CD4-positive, alpha-beta T cell (primary cell): ENCODE data around the gene CDC14B. TPM values are rescaled to one million over a fixed set of nuclear protein-coding genes. Genes with fewer than 3 reads are reported as not detected.

Experiments used
- ATAC-seq: fragments of 200-7000 bp; cut with Tn5 transposase; one replicate; pipeline ENCODE4 v1.10.0; 2022; ENCODE audit warnings: mild to moderate bottlenecking; ENCODE audit not compliant: poor library complexity
- CTCF ChIA-PET: fragments of 350-600 bp; sonication (Branson Sonifier 250); formaldehyde crosslinking; loops from one replicate; lab custom pipeline; 2021; ENCODE audit warnings: antibody characterized with exemption, inconsistent platforms; lab: Charles Lee
- POLR2A ChIA-PET: fragments of 350-600 bp; sonication (Branson Sonifier 250); formaldehyde crosslinking; loops from one replicate; lab custom pipeline; 2021; ENCODE audit warnings: antibody characterized with exemption, inconsistent platforms; lab: Charles Lee
- DNase-seq, 14 experiments: peaks; one replicate each; pipeline ENCODE4 v3.0.0-alpha.2; 2013 to 2020; ENCODE audit warnings: mixed read lengths in 2 of 14
- H3K27ac ChIP-seq, 2 donors: one replicate each; pipeline versions ENCODE4 v1.5.1 to v1.7.0; 2013; ENCODE audit warnings: low read length in 2 of 2, low read depth in 1 of 2, mild to moderate bottlenecking in 1 of 2
- H3K27me3 ChIP-seq, 2 experiments: 1 replicate in 1 of 2; 2 replicates in 1 of 2; pipeline versions ENCODE4 v1.6.1 to v1.7.0; 2013; ENCODE audit warnings: low read length in 2 of 2, control low read depth in 1 of 2, mild to moderate bottlenecking in 1 of 2, moderate library complexity in 1 of 2; ENCODE audit not compliant: insufficient read depth in 2 of 2, control insufficient read depth in 1 of 2
- H3K36me3 ChIP-seq: one replicate; pipeline ENCODE4 v1.6.1; 2013; ENCODE audit warnings: low read length, control low read depth; ENCODE audit not compliant: insufficient read depth
- H3K4me1 ChIP-seq: one replicate; pipeline ENCODE4 v1.6.1; 2013; ENCODE audit warnings: low read length, control low read depth; ENCODE audit not compliant: insufficient read depth
- H3K4me3 ChIP-seq: one replicate; pipeline ENCODE4 v1.5.1; 2013; ENCODE audit warnings: mild to moderate bottlenecking, low read length, moderate library complexity
- H3K9me3 ChIP-seq, 2 experiments: 1 replicate in 1 of 2; 2 replicates in 1 of 2; pipeline versions ENCODE4 v1.6.1 to v1.7.0; 2013; ENCODE audit warnings: low read length in 2 of 2, mild to moderate bottlenecking in 2 of 2, control low read depth in 1 of 2, moderate library complexity in 1 of 2; ENCODE audit not compliant: control insufficient read depth in 1 of 2, insufficient read depth in 1 of 2
- H3K27ac Mint-ChIP-seq: one replicate; pipeline ENCODE4 v1.8.0; 2020; ENCODE audit warnings: mixed read lengths
- H3K27me3 Mint-ChIP-seq: one replicate; pipeline ENCODE4 v1.8.0; 2021; ENCODE audit warnings: mixed read lengths
- H3K36me3 Mint-ChIP-seq: one replicate; pipeline ENCODE4 v1.8.0; 2021; ENCODE audit warnings: low read depth, mixed read lengths
- H3K4me1 Mint-ChIP-seq: one replicate; pipeline ENCODE4 v1.8.0; 2021; ENCODE audit warnings: low read depth, mixed read lengths
- H3K4me3 Mint-ChIP-seq: one replicate; pipeline ENCODE4 v1.8.0; 2020; ENCODE audit warnings: mild to moderate bottlenecking, mixed read lengths
- H3K9me3 Mint-ChIP-seq: one replicate; pipeline ENCODE4 v1.8.0; 2020; ENCODE audit warnings: mixed read lengths
- CTCF ChIP-seq: fragments of 200-600 bp; IDR thresholded peaks from one replicate; pipeline ENCODE4 v1.8.0; 2022; ENCODE audit warnings: antibody characterized with exemption, mild to moderate bottlenecking
- intact Hi-C, 2 experiments: fragments of 100-400 bp; cut with DNase I in 1 of 2; cut with micrococcal nuclease in 1 of 2; formaldehyde crosslinking; loops; one replicate each; pipeline versions ENCODE4 v1.15.1 to v1.9.0; 2023 to 2025; cut with DNase I, micrococcal nuclease
- total RNA-seq, 174 experiments: library from RNA in 2 of 174; stranded (reverse) in 2 of 174; gene quantifications; one replicate each; pipeline ENCODE4 v1.2.3 and lab custom pipeline; 2021 to 2026

Gene CDC14B
- total RNA-seq, 2 experiments from 2014 or later: 3.5 TPM

GRCh38 chr9:96604004-96604319 is 15.7 kb downstream of the CDC14B start:
- Histone ChIP-seq H3K27me3 (no peaks in the 10 kb centered on the region), H3K4me3 (no peak overlapping the region), H3K4me1 (no peaks in the 10 kb centered on the region), H3K36me3 (no peaks in the 10 kb centered on the region), H3K9me3 (no peaks in the 10 kb centered on the region), H3K27ac (no peak overlapping the region)
- no peak for DNase-seq
- intact Hi-C loops: no loop called here
- Mint-ChIP-seq H3K4me1 (no peaks in the 10 kb centered on the region), H3K36me3 (no peaks in the 10 kb centered on the region), H3K27me3 (peaks cover 14% of the 10 kb centered on the region), H3K4me3 (no peak overlapping the region), H3K9me3 (no peaks in the 10 kb centered on the region), H3K27ac (no peak overlapping the region)
- ChIA-PET POLR2A (no interaction called here), CTCF (no interaction called here)
- TF ChIP-seq CTCF: no peak
- no peak for ATAC-seq

- no peaks in the 10 kb centered on the region for H3K36me3 Mint-ChIP-seq
- no peaks in the 10 kb centered on the region for H3K4me1 ChIP-seq
- ATAC-seq (no peak), DNase-seq (no peak)
- TF ChIP-seq CTCF: no peak
- H3K27ac Mint-ChIP-seq: no peak overlapping the region
- no peaks in the 10 kb centered on the region for H3K9me3 ChIP-seq
- H3K4me3 ChIP-seq: no peak overlapping the region
- POLR2A ChIA-PET: no interaction called here
- H3K27me3 Mint-ChIP-seq: peaks cover 9% of the 10 kb centered on the region
- no peaks in the 10 kb centered on the region for H3K36me3 ChIP-seq
- intact Hi-C loops: no loop called here
- H3K9me3 Mint-ChIP-seq: no peaks in the 10 kb centered on the region
- no peaks in the 10 kb centered on the region for H3K27me3 ChIP-seq
- no peak overlapping the region for H3K4me3 Mint-ChIP-seq
- CTCF ChIA-PET: no interaction called here
- H3K4me1 Mint-ChIP-seq: no peaks in the 10 kb centered on the region
- H3K27ac ChIP-seq: no peak overlapping the region
Observed at GRCh38 chr9:96603305-96604003, 16.2 kb downstream of the CDC14B start.

- no peak overlapping the region for H3K27ac Mint-ChIP-seq
- ChIA-PET POLR2A (no interaction called here), CTCF (no interaction called here)
- ATAC-seq (no peak), DNase-seq (no peak)
- H3K36me3 ChIP-seq: no peaks in the 10 kb centered on the region
- H3K36me3 Mint-ChIP-seq: no peaks in the 10 kb centered on the region
- H3K9me3 Mint-ChIP-seq: no peaks in the 10 kb centered on the region
- peaks cover 10% of the 10 kb centered on the region for H3K27me3 Mint-ChIP-seq
- intact Hi-C loops: no loop called here
- H3K4me1 ChIP-seq: no peaks in the 10 kb centered on the region
- no peak for TF ChIP-seq CTCF
- no peak overlapping the region for H3K4me3 ChIP-seq
- no peak overlapping the region for H3K4me3 Mint-ChIP-seq
- H3K4me1 Mint-ChIP-seq: no peaks in the 10 kb centered on the region
- H3K27ac ChIP-seq: no peak overlapping the region
- H3K9me3 ChIP-seq: no peaks in the 10 kb centered on the region
- H3K27me3 ChIP-seq: no peaks in the 10 kb centered on the region
Observed at GRCh38 chr9:96599298-96599697, 20.3 kb downstream of the CDC14B start.
